HG02623 (cell line): ENCODE data around the gene DHRS1.

Experiments
- ATAC-seq: cut with Tn5 transposase; IDR thresholded peaks from one replicate; pipeline ENCODE4 v1.9.1; 2021; ENCODE audit warnings: moderate library complexity; ENCODE audit not compliant: unreplicated experiment

DHRS1 gene

GRCh38 chr14:24286996-24287395 is 12.6 kb downstream of the DHRS1 start:
- no peak for ATAC-seq

GRCh38 chr14:24285351-24285750 is 14.2 kb downstream of the DHRS1 start:
- no peak for ATAC-seq

DNA sequence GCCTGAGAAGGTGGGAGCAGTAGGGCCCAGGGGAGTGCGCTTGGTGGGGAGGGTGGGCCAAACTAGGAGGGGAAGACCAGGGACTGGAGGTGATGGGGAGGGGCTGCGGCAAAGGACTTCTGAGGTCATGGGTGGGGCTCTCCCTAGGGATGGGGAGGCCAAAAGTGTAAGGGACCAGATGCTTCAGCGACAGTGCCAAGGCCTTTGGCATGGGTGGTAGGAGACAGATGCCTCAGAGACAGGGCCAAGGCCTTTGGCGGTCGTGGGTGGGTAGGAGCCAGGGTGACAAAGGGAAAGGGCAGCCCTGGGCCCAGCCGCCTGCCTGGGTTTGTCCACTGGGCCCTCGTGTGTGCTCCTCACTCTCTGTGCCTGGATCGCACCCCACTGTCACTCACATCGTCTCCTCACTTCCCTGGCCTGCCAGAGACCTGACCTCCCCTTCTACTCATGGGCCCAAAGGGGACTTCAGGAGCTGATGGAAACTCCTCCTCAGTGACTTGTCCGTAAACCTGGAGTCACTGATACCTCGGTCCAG is 15.0 kb downstream of the DHRS1 start:
- ATAC-seq, result no peak

GRCh38 chr14:24283796-24284460 is 15.7 kb downstream of the DHRS1 start:
- no peak for ATAC-seq

GRCh38 chr14:24282736-24283135 is 16.8 kb downstream of the DHRS1 start:
- no peak for ATAC-seq

- ATAC-seq, result no peak
Observed at GRCh38 chr14:24281636-24282035, 17.9 kb downstream of the DHRS1 start.

DNA sequence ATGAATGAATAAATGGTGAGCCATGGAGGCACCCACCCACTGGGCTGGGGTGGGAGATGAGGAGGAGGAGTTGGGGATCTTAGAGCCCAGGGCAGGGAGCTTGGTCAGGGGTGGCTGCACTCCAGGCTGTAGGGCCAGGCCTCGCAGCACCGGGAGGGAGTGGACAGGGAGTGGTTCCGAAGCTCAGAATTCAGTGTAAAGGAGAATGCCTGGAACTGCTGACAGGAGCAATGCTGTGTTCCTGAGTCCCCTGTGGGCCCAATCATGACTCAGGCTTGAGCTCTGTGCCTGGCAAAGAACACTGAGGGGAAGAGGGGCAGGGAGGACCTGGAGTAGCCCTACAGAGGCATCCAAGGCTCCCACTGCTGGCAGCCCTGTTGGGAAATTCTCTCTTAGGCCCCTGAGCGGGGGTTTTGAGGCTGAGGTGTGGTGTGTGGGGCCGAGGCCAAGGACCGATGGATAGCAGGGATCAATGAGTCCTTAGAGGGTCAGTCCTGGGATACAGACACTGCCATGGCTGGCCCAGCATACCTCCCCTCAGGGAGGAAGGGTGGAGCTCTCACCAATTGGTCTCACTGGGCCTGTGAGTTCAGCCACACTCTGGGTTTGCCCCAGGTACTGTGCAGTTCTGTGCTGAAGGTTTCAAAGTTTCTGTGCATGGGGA is 18.7 kb downstream of the DHRS1 start:
- ATAC-seq, result no peak

DNA sequence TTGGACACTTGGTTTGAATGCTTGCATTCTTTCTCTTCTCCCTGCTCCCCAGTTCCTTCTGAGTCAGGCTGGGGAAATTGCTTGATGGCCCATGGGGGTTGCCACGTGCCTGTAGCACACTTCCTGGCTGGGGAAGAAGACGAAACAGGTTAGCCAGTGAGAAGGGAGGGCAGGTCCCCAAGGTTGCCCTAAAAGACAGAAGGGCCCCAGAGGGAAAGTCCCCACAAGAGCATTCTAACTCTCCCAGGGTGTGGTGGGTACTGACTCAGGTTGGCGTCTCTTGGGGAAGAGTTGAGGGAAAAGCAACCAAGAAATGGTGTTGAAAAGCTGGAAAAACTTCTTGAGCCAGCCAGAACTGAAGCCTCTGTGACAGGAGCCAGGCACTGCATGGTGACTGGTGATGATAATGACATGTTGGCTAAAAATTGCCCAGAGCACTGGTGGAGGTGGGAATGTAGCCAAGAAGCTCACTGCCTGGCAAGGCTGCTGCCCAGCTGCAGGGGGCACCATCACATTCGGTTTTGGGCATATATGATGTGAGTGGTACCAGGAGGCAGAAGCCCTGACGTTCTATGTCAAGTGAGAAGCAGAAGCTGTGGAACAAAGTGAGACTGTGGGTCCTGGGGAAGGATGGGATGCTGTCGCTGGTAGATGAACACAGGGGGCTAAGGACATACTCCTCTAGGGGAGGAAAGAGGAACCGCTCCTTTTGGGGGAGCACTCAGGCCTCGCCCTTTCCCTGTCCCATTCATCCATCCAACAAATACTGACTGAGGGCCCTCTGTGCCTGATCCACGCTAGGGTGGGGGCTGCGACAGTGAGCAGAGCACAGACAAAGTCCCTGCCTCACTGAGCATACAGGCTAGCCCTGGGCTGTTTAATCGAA is 20.0 kb downstream of the DHRS1 start:
- peak; percentile 62 for ATAC-seq

GRCh38 chr14:24278424-24278823 is 21.2 kb downstream of the DHRS1 start:
- no peak for ATAC-seq

DNA sequence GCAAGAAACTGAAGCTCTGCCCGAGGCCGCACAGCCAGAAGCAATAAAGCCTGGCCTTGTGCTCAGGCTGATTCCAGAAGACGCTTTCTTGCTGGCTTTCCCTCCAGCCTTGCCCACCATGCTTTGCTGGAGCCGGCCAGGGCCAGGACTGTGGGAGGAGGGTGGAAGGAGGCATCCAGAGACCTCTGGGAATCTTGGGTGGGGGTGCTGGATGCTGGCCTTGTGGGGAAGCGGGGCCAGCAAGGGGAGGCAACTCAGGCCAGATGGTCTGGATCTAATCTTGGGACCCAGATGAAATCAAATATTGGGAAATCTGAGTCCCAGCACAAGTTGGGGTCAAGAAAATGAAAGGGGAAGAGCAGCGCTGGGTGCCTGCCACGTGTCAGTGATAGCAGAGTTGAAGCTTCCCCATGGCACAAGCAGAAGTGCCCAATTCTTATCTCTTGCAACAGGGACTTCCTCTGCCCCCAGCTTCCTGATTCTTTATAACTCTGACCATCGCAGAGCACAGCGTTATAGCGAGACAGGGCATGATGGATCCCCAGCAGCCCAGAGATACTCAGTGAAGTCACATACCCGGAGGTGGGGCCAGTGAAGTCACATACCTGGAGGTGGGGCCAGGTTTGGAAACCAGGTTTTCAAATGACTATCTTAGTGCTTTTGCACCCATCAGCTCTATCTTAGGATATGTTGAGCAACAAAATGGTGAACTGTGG is 21.8 kb downstream of the DHRS1 start:
- no peak for ATAC-seq

GRCh38 chr14:24277071-24277470 is 22.5 kb downstream of the DHRS1 start:
- ATAC-seq, result no peak

DNA sequence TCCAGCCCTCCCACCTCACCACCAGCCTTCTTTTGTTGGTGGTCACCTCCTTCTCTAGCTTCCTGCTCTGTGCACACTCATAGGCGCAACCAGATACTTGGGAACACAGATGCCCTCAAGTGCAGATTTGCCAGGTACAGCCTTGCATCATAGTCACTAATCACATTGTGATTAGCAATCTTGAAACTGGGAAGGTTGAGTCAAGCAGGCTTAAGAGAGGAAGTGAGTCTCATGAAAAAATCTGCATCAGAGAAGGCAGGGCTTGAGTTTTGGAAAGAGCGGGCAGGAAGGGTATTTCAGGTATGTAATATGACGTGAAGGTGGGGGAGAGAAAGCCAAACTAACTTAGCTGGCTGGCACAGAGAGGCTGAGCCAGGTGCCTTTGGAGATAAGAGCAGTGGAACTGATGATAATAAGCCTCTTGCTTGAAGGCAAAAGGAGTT is 25.5 kb downstream of the DHRS1 start:
- peak; percentile 45 for ATAC-seq

GRCh38 chr14:24273422-24273998 is 26.1 kb downstream of the DHRS1 start:
- no peak for ATAC-seq

- ATAC-seq, result no peak
Observed at GRCh38 chr14:24272467-24272866, 27.1 kb downstream of the DHRS1 start.

- no peak for ATAC-seq
Observed at GRCh38 chr14:24271834-24272263, 27.7 kb downstream of the DHRS1 start.

DNA sequence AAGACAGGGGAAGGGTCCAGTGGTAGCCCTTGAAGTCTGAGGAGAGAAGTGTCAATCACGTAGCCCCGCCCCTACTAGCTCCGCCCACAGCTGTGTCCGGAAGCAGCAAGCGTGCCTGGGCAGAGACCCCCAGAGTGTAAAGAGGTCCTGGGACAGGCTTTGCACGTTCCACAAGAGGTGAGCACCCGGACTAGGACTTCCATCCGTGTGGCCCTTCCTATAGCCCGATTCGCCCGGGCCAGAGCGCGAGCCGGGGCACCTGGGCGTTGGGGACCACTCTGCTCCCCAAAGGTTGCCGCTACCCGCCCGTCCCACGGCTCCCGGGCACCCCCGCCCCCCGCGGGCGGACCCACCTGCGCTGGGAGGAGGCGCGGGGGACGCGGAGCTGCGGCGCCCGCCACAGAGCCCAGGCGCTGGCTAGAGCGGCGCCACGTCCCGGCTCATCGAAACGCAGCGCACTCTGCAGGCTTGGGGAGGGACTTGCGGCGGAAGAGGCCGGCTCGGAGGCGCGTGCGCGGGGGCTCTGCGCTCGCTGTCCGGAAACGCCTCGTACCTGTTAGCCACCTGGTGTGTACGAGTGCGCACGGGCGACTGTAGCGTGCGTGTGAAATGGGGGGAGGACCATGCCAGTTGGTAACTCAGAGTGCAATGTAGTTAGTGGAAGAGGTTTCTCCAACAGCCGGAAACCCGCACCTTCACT is 28.3 kb downstream of the DHRS1 start, which contains the start of gene RABGGTA:
Gene RABGGTA (minus strand): TSS at position 464 of the 700 bp plus-strand sequence. CDS start 482 bp downstream, outside the sequence.
- ATAC-seq, result peak; percentile 80

DNA sequence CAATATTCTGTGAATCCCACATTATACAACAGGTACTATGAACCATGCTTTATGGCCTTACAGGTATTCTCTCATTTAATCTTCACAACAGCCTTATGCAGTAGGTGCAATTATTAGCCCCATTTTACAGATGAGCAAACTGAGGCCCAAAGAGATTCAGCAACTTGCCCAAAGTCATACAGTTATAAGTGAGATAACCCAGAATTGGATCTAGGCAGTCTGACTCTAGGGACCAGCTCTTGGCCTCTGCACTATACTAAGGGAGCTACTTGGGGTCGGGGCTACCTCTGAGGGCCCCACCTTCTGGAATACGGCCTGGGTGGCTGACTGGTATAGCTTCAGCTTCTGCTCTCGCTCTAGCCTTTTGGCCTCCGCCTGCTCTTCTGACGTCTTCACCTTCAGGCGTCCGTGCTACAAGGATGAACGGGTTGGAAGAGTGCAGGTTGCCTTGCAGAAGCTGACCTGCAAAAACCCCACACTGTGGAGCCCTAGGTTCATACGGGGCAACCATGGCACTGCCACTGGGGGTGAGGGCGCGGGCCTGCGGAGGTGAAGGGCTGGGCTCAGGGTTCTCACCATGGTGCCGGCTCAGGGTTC is 28.9 kb downstream of the DHRS1 start:
- ATAC-seq, result no peak

DNA sequence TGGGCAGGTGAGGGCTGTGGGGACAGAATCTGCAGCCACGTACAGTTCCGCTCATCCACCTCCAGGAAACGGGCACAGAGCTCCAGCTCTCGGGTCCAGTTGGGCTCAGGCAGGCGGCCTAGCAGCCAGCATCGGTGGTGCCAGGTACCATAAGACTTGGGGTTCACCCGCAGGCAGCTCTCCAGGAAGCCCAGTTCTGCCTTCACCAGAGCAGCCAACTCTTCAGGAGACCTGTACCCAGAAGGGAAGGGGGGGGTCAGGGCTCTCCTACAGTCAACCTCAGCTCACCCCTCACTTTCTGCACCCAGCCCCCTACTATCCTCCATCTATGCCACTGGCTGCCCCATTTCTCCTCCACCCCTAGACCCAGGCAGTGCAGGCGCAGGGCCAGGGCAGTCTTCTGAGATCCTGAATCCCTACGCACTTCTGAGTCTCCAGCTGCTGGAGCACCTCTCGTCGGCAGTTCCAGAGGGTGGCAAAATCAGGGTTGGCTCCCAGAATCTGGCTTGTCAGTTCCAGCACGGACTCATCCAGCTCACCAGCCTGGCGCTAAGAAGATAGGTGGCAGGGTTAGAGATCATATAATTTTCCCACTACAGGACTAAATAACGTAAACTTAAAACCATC is 29.6 kb downstream of the DHRS1 start:
- ATAC-seq, result no peak

DNA sequence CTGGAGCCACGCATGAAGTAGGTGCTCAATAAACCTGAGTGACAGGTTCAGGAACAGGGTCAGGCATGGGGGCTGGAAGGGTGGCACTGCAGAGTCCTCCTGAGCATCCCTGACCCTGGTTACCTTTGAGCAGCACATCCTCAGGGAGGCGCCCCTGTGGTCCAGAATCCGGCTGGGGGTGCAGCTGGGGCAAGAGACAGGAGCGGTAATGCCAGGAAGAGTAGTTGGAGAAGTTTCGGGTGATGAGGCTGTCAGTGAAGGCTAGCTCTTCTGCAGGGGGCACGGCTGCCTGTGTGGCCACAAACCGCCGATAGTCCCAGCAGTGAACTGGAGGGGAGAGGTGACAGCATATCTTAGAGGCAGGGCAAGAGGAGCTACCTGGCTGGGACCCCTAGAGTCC is 30.2 kb downstream of the DHRS1 start:
- no peak for ATAC-seq
